ENCODE measurements around the gene MIDN. TPM values are rescaled to one million over a fixed set of nuclear protein-coding genes. Genes with fewer than 3 reads are reported as not detected.

Gene MIDN
- total and polyA plus RNA-seq, 2 of the 4 experiments (the other 2 are of a cell fraction) = 2.5 to 26.0 TPM

- peak overlapping the region; percentile 65 for H3K27ac ChIP-seq (ENCODE audit: insufficient read depth, low read length)
- intact Hi-C loops (cut with micrococcal nuclease) = loop anchor here (2.0 kb wide), 2 partner anchors 231 to 313 kb away; partner anchors contain the start of gene ARID3A
These were observed 8.3 kb upstream of the MIDN start for GRCh38 chr19:1239796-1240737.

More at GRCh38 chr19:1239796-1240737, 8.3 kb upstream of the MIDN start:
- TF ChIP-seq FOS (IDR thresholded peaks at IDR 0.05; ENCODE audit: low read depth, low read length) (peak; percentile 60), BHLHE40 (IDR thresholded peaks at IDR 0.05; ENCODE audit: low read depth, low read length) (peak; percentile 82), RAD21 (IDR thresholded peaks at IDR 0.05; ENCODE audit: low read length) (peak; percentile 92), POLR2A (IDR thresholded peaks at IDR 0.05; ENCODE audit: low read depth, low read length) (peak; percentile 63), CTCF (conservative IDR thresholded peaks at IDR 0.05; ENCODE audit: low read depth, low read length) (peak; percentile 98), NFE2L2 (IDR thresholded peaks at IDR 0.05; ENCODE audit: low read depth, low read length) (no peak; the same call in 1 of the 2 replicates), MAZ (IDR thresholded peaks at IDR 0.05; ENCODE audit: borderline replicate concordance, low read depth, low read length) (peak; percentile 95), USF2 (IDR thresholded peaks at IDR 0.05; ENCODE audit: low read depth, low read length) (peak; percentile 48; the same call in 1 of the 2 replicates), MXI1 (IDR thresholded peaks at IDR 0.05; ENCODE audit: borderline replicate concordance, low read depth, low read length) (peak; percentile 63; the same call in 1 of the 2 replicates), CEBPB (IDR thresholded peaks at IDR 0.05; ENCODE audit: low read depth, low read length) (no peak), RFX5 (IDR thresholded peaks at IDR 0.05; ENCODE audit: low read depth, low read length) (no peak), SMC3 (IDR thresholded peaks at IDR 0.05; ENCODE audit: low read depth, low read length) (peak; percentile 70)
- Histone ChIP-seq H4K91ac (ENCODE audit: insufficient read depth, low read depth, low read length) (peak overlapping the region; percentile 74), H3K9ac (ENCODE audit: low read depth, low read length) (peak overlapping the region; percentile 69), H3K4me1 (ENCODE audit: control insufficient read depth, insufficient read depth, low read length) (peaks cover 31% of the 10 kb centered on the region), H3K9me3 (ENCODE audit: control insufficient read depth, insufficient read depth, low read length) (no peaks in the 10 kb centered on the region), H2BK5ac (ENCODE audit: low read depth, low read length, poor library complexity, severe bottlenecking) (peak overlapping the region; percentile 27), H2BK15ac (ENCODE audit: low read depth, low read length) (peak overlapping the region; percentile 54; the same call in 1 of the 3 replicates), H2BK20ac (ENCODE audit: low read depth, low read length) (no peak overlapping the region), H3K18ac (ENCODE audit: low read depth, low read length) (no peak overlapping the region; the same call in none of the 2 replicates), H4K8ac (ENCODE audit: low read depth in 2 of 2, low read length in 2 of 2) (peak overlapping the region; percentile 64 to 93; a peak in 3 of 4 replicates), H4K5ac (ENCODE audit: low read depth, low read length) (peak overlapping the region; percentile 65), H3K79me1 (ENCODE audit: low read depth in 1 of 2, low read length in 2 of 2) (peaks cover 14 to 46% of the 10 kb centered on the region in 2 experiments), H3K4me2 (ENCODE audit: low read depth, low read length) (peak overlapping the region; percentile 94), H3K4me3 (ENCODE audit: insufficient read depth, low read depth, low read length) (peak overlapping the region; percentile 45), H4K20me1 (ENCODE audit: insufficient read depth, low read length) (peaks cover 21% of the 10 kb centered on the region), H2AFZ (replicated peaks; ENCODE audit: low read length, poor library complexity) (peak overlapping the region; percentile 95), H3K23ac (ENCODE audit: low read depth, low read length) (0 out of 2 replicates have a peak overlapping the region, but pooled peaks have one; percentile 92), H3K14ac (replicated peaks; ENCODE audit: low read depth, low read length) (0 out of 2 replicates have a peak overlapping the region, but pooled peaks have one; percentile 30), H3K9me1 (ENCODE audit: insufficient read depth, low read length) (no peaks in the 10 kb centered on the region), H3K36me3 (ENCODE audit: control insufficient read depth, insufficient read depth, low read length) (peaks cover 8% of the 10 kb centered on the region; the same call in 1 of the 2 replicates), H2BK120ac (ENCODE audit: low read depth, low read length) (peak overlapping the region; percentile 23), H3K56ac (ENCODE audit: extremely low read depth, insufficient read depth, low read length) (no peak overlapping the region; the same call in 1 of the 2 replicates), H3K4ac (ENCODE audit: low read depth, low read length) (peak overlapping the region; percentile 81), H3K27me3 (ENCODE audit: control insufficient read depth, insufficient read depth, low read length) (no peaks in the 10 kb centered on the region), H2AK9ac (replicated peaks; ENCODE audit: low read depth, low read length, poor library complexity) (peak overlapping the region; percentile 88), H2AK5ac (ENCODE audit: low read depth, low read length) (peak overlapping the region; percentile 42)
- dilution Hi-C loops (cut with HindIII; ENCODE audit: low sequenced_read_pairs, unreplicated experiment) (no loop called here), in situ Hi-C loops (cut with MboI; ENCODE audit: low sequenced_read_pairs) (no loop called here)
- BruUV-seq (replicated peaks) = no TSS peak
- POLR2A ChIA-PET (ENCODE audit: unreplicated experiment) = interaction anchor here (0.7 kb wide), 1 partner anchor 212 kb away, joined by 6 read pairs; no protein-coding TSS in a partner anchor
- peak; percentile 52 for ATAC-seq (ENCODE audit: low read depth)
- CTCF ChIA-PET = no interaction called here
- WGBS, 2 experiments (ENCODE audit: extremely low coverage in 2 of 2, insufficient read length in 1 of 2) = 4% methylated on average over 54 of the region's 84 CpGs; no CpG with 5 or more reads in 1 of the 2 experiments
- peak; percentile 92 for DNase-seq
